ENCODE measurements around the gene ARPP21.

DNA sequence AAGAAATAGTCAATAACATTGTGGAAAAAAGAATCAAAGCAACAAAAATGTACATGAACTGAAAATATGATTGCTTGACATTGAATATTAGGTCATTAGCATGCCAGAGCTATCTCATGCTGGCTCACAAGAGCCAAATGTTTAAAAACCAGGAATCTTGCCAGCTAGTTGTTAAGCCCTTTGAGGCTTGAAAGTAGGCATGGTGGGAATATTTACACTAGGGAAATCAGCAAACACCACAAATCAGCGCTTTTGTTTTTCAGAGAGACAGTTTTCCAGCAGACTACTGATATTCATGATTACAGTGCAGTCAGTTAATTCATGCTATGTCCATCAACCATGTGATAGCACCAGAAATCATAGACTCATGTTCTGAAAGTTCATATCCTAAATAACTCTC, 144.8 kb downstream of the ARPP21 start:
- no peak for TF ChIP-seq CTCF (conservative IDR thresholded peaks at IDR 0.05; ENCODE audit: low read length)
- no peak for TF ChIP-seq EZH2phosphoT487 (IDR thresholded peaks at IDR 0.05; ENCODE audit: borderline replicate concordance, low read depth, low read length)

All from OCI-LY7 (cell line).